HFF-Myc (cell line): Measurements from ENCODE around the gene SH3RF3.

Experiments
- DNase-seq: peaks from one replicate; pipeline ENCODE4 v3.0.0-alpha.2; 2011; ENCODE audit warnings: low read depth; ENCODE audit errors: extremely low read depth
- H3K4me3 ChIP-seq: replicated peaks from 2 replicates; pipeline ENCODE4 v1.5.1; 2011; ENCODE audit warnings: low read depth, mild to moderate bottlenecking, control low read depth, low read length
- CTCF ChIP-seq: IDR thresholded peaks from 2 replicates; pipeline ENCODE4 v1.5.1; 2012; ENCODE audit warnings: mild to moderate bottlenecking, low read depth, low read length, control low read depth; ENCODE audit errors: missing control alignments

Gene SH3RF3

GRCh38 chr2:109367683-109368082 lies 238.7 kb downstream of the SH3RF3 start:
- H3K4me3 ChIP-seq, result no peak overlapping the region
- no peak for DNase-seq
- TF ChIP-seq CTCF, result no peak

GRCh38 chr2:109368798-109369197 lies 239.8 kb downstream of the SH3RF3 start:
- TF ChIP-seq CTCF, result no peak
- H3K4me3 ChIP-seq, result no peak overlapping the region
- DNase-seq, result no peak

- no peak for DNase-seq
- TF ChIP-seq CTCF, result no peak
- H3K4me3 ChIP-seq, result no peak overlapping the region
Observed at GRCh38 chr2:109369671-109370191, 240.7 kb downstream of the SH3RF3 start.

- DNase-seq, result no peak
- no peak for TF ChIP-seq CTCF
- H3K4me3 ChIP-seq, result no peak overlapping the region
Observed at GRCh38 chr2:109370399-109371035, 241.5 kb downstream of the SH3RF3 start.

- no peak for TF ChIP-seq CTCF
- H3K4me3 ChIP-seq, result no peak overlapping the region
- no peak for DNase-seq
Observed at GRCh38 chr2:109371481-109372170, 242.6 kb downstream of the SH3RF3 start.

- DNase-seq, result no peak
- no peak for TF ChIP-seq CTCF
- H3K4me3 ChIP-seq, result no peak overlapping the region
Observed at GRCh38 chr2:109372171-109372568, 243.2 kb downstream of the SH3RF3 start.

- no peak for DNase-seq
- no peak for TF ChIP-seq CTCF
- H3K4me3 ChIP-seq, result no peak overlapping the region
Observed at GRCh38 chr2:109372614-109373013, 243.6 kb downstream of the SH3RF3 start.
